NCI-H510A treated with DMSO at 0.1 percent for 48 hours (cell line): Measurements from ENCODE around the gene OPRD1.
A peak's percentile ranks its signal among the peaks of the same experiment; 100 is the strongest.
"Not testable (repeated sequence)": the region's sequence is repeated elsewhere in the genome, so short reads cannot be mapped to it uniquely, and the experiment has no call there.

Experiments
- DNase-seq: peaks from one replicate; lab custom pipeline; 2025; lab: John Stamatoyannopoulos, UW

OPRD1 gene

GRCh38 chr1:28845786-28846543, 34.0 kb downstream of the OPRD1 start:
- DNase-seq, result peak; percentile 15

GRCh38 chr1:28847207-28847606, 35.2 kb downstream of the OPRD1 start:
- not testable (repeated sequence) for DNase-seq

- DNase-seq, result no peak
Measured at GRCh38 chr1:28848416-28848815, 36.4 kb downstream of the OPRD1 start.

- no peak for DNase-seq
Measured at GRCh38 chr1:28853093-28853742, 41.2 kb downstream of the OPRD1 start.

GRCh38 chr1:28854406-28854805, 42.4 kb downstream of the OPRD1 start:
- DNase-seq, result not testable (repeated sequence)

- DNase-seq, result no peak
Measured at GRCh38 chr1:28855046-28855445, 43.1 kb downstream of the OPRD1 start.

GRCh38 chr1:28855469-28855951, 43.5 kb downstream of the OPRD1 start:
- no peak for DNase-seq

GRCh38 chr1:28855969-28856368, 44.0 kb downstream of the OPRD1 start:
- DNase-seq, result no peak

- no peak for DNase-seq
Measured at GRCh38 chr1:28860332-28861073, 48.5 kb downstream of the OPRD1 start.

- DNase-seq, result no peak
Measured at GRCh38 chr1:28862571-28863403, 50.8 kb downstream of the OPRD1 start.

- no peak for DNase-seq
Measured at GRCh38 chr1:28864695-28865094, 52.7 kb downstream of the OPRD1 start.

GRCh38 chr1:28865997-28866650, 54.2 kb downstream of the OPRD1 start:
- DNase-seq, result no peak

- DNase-seq, result no peak
Measured at GRCh38 chr1:28867850-28868249, 55.9 kb downstream of the OPRD1 start.

GRCh38 chr1:28869952-28870351, 58.0 kb downstream of the OPRD1 start:
- no peak for DNase-seq

- no peak for DNase-seq
Measured at GRCh38 chr1:28871631-28872401, 59.8 kb downstream of the OPRD1 start.

- not testable (repeated sequence) for DNase-seq
Measured at GRCh38 chr1:28875134-28875533, 63.2 kb downstream of the OPRD1 start.

- peak; percentile 74 for DNase-seq
Measured at GRCh38 chr1:28877132-28877781, 65.3 kb downstream of the OPRD1 start.

GRCh38 chr1:28878796-28879195, 66.8 kb downstream of the OPRD1 start:
- DNase-seq, result no peak

- peak; percentile 86 for DNase-seq
Measured at GRCh38 chr1:28882009-28882628, 70.1 kb downstream of the OPRD1 start.

- DNase-seq, result no peak
Measured at GRCh38 chr1:28883242-28883616, 71.3 kb downstream of the OPRD1 start.
